ENCODE results near the gene LSM10.
A peak's percentile ranks its signal among the peaks of the same experiment; 100 is the strongest.

GRCh38 chr1:36369061-36369861, 28.4 kb downstream of the LSM10 start:
- TF ChIP-seq POLR2A (IDR thresholded peaks at IDR 0.05) (peak in 1 of 2 donors; percentile 11), CTCF (IDR thresholded peaks at IDR 0.05) (peak; percentile 85 to 89 (median 86))
